Measurements from ENCODE around the gene PCCA. TPM values are rescaled to one million over a fixed set of nuclear protein-coding genes. Genes with fewer than 3 reads are reported as not detected.
"Not testable (repeated sequence)": the region's sequence is repeated elsewhere in the genome, so short reads cannot be mapped to it uniquely, and the experiment has no call there.

PCCA gene
- total and polyA plus RNA-seq, 12 donors: 27.6 to 176 (median 97.7) TPM

- no peaks in the 10 kb centered on the region for H3K27me3 ChIP-seq
- H3K36me3 ChIP-seq (replicated peaks in 1 of 2): no peaks in the 10 kb centered on the region
- intact Hi-C loops (cut with DNase I): no loop called here
- H3K4me1 ChIP-seq (replicated peaks in 1 of 2): peaks cover 0 to 4% of the 10 kb centered on the region in 2 donors
- TF ChIP-seq CTCF (IDR thresholded peaks at IDR 0.05) (no peak), POLR2A (IDR thresholded peaks at IDR 0.05) (no peak)
- no peaks in the 10 kb centered on the region for H3K9me3 ChIP-seq (replicated peaks in 1 of 3)
- DNase-seq: no peak
- WGBS, 4 donors: 93 to 100% (median 96%) methylated on average over 1 of the region's 1 CpG
- no peak overlapping the region for H3K27ac ChIP-seq
- H3K4me3 ChIP-seq: no peak overlapping the region
These were observed 50.9 kb downstream of the PCCA start for GRCh38 chr13:100139817-100140216.

GRCh38 chr13:100140441-100140840, 51.5 kb downstream of the PCCA start:
- intact Hi-C loops (cut with DNase I): no loop called here
- TF ChIP-seq CTCF (IDR thresholded peaks at IDR 0.05) (no peak), POLR2A (IDR thresholded peaks at IDR 0.05) (no peak)
- H3K27ac ChIP-seq: no peak overlapping the region
- no peak overlapping the region for H3K4me3 ChIP-seq
- H3K9me3 ChIP-seq (replicated peaks in 1 of 3): no peaks in the 10 kb centered on the region
- no peaks in the 10 kb centered on the region for H3K27me3 ChIP-seq
- DNase-seq: no peak
- no peaks in the 10 kb centered on the region for H3K36me3 ChIP-seq (replicated peaks in 1 of 2)
- no peaks in the 10 kb centered on the region for H3K4me1 ChIP-seq (replicated peaks in 1 of 2)
- 83 to 94% (median 85%) methylated on average over 2 of the region's 2 CpGs for WGBS, 4 donors

GRCh38 chr13:100141461-100141961, 52.6 kb downstream of the PCCA start:
- intact Hi-C loops (cut with DNase I): not testable (repeated sequence)
- WGBS, 4 donors: 97 to 98% (median 97%) methylated on average over 5 of the region's 5 CpGs

GRCh38 chr13:100146534-100146933, 57.6 kb downstream of the PCCA start:
- H3K4me3 ChIP-seq: no peak overlapping the region
- no peak overlapping the region for H3K27ac ChIP-seq
- H3K4me1 ChIP-seq (replicated peaks in 1 of 2): no peaks in the 10 kb centered on the region
- no peaks in the 10 kb centered on the region for H3K36me3 ChIP-seq (replicated peaks in 1 of 2)
- WGBS, 4 donors: 92 to 97% (median 96%) methylated on average over 3 of the region's 3 CpGs
- no peak for DNase-seq
- H3K27me3 ChIP-seq: no peaks in the 10 kb centered on the region
- TF ChIP-seq CTCF (IDR thresholded peaks at IDR 0.05): no peak
- TF ChIP-seq POLR2A (IDR thresholded peaks at IDR 0.05): no peak
- no peaks in the 10 kb centered on the region for H3K9me3 ChIP-seq (replicated peaks in 1 of 3)
- intact Hi-C loops (cut with DNase I): no loop called here

More at GRCh38 chr13:100141461-100141961, 52.6 kb downstream of the PCCA start:
- not testable (repeated sequence) for DNase-seq; H3K27me3 ChIP-seq; H3K36me3 ChIP-seq (replicated peaks in 1 of 2); H3K9me3 ChIP-seq (replicated peaks in 1 of 3); H3K4me1 ChIP-seq (replicated peaks in 1 of 2); H3K4me3 ChIP-seq; H3K27ac ChIP-seq

GRCh38 chr13:100147825-100148224, 58.9 kb downstream of the PCCA start:
- intact Hi-C loops (cut with DNase I): no loop called here
- H3K4me3 ChIP-seq: no peak overlapping the region
- no peaks in the 10 kb centered on the region for H3K27me3 ChIP-seq
- H3K36me3 ChIP-seq (replicated peaks in 1 of 2): no peaks in the 10 kb centered on the region
- TF ChIP-seq CTCF (IDR thresholded peaks at IDR 0.05): no peak
- TF ChIP-seq POLR2A (IDR thresholded peaks at IDR 0.05): no peak
- DNase-seq: no peak
- H3K27ac ChIP-seq: no peak overlapping the region
- WGBS, 4 donors: 95 to 99% (median 97%) methylated on average over 4 of the region's 4 CpGs
- H3K9me3 ChIP-seq (replicated peaks in 1 of 3): no peaks in the 10 kb centered on the region
- H3K4me1 ChIP-seq (replicated peaks in 1 of 2): no peaks in the 10 kb centered on the region

Measured in adrenal gland (tissue), 12 donors.